ENCODE results near the gene NSF. TPM values are rescaled to one million over a fixed set of nuclear protein-coding genes. Genes with fewer than 3 reads are reported as not detected.
"Not testable (repeated sequence)": the region's sequence is repeated elsewhere in the genome, so short reads cannot be mapped to it uniquely, and the experiment has no call there.

The NSF gene
- total RNA-seq, 1 donor from 2014 or later = 13.3 TPM

DNA sequence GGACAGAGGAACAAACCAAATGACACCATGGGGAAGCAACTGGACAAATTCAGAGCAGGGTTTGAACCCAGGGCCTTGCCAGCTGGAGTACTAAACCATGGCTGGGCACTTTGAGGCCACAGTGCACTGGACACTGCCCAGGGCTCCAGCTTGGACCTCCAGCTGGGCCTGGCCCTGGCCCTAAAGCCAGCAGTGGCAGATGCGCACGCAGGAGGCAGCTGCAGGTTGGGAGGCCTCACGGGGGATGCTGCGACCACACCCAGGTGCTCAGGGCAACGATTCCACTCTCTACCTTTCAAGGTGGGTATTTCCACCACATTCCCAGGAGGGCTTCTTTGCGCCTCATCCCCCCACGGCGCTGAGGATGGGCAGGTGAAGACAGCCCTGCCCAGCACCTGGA is 199.1 kb downstream of the NSF start:
- TF ChIP-seq, protein P1, sequence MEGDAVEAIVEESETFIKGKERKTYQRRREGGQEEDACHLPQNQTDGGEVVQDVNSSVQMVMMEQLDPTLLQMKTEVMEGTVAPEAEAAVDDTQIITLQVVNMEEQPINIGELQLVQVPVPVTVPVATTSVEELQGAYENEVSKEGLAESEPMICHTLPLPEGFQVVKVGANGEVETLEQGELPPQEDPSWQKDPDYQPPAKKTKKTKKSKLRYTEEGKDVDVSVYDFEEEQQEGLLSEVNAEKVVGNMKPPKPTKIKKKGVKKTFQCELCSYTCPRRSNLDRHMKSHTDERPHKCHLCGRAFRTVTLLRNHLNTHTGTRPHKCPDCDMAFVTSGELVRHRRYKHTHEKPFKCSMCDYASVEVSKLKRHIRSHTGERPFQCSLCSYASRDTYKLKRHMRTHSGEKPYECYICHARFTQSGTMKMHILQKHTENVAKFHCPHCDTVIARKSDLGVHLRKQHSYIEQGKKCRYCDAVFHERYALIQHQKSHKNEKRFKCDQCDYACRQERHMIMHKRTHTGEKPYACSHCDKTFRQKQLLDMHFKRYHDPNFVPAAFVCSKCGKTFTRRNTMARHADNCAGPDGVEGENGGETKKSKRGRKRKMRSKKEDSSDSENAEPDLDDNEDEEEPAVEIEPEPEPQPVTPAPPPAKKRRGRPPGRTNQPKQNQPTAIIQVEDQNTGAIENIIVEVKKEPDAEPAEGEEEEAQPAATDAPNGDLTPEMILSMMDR (conservative IDR thresholded peaks at IDR 0.05; ENCODE audit: low read depth, low read length) = no peak
- H3K4me3 ChIP-seq (ENCODE audit: low read depth, low read length) = no peak overlapping the region
- no peak for DNase-seq (ENCODE audit: low read depth)

DNA sequence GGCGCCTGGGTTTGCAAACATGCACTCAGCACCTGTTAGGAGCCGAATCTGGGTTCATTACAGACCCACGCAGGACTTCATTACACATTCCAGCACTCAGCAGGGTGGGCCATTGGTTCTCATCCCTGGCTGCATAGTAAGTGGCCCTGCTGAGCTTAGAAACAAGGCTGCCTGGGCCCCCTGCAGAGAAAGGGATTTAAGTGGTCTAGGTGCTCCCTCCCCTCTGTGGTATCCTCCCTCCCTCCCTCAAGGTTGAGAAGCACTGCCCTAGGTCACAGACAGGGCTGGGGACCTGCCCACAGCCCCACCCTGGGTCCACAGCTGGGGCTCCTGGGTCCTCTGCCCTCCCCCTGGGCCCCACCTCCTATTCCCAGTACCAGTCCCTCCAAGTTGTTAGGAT is 199.7 kb downstream of the NSF start:
- no peak for DNase-seq (ENCODE audit: low read depth)
- H3K4me3 ChIP-seq (ENCODE audit: low read depth, low read length) = no peak overlapping the region
- TF ChIP-seq, protein P1 (conservative IDR thresholded peaks at IDR 0.05; ENCODE audit: low read depth, low read length) = no peak

DNA sequence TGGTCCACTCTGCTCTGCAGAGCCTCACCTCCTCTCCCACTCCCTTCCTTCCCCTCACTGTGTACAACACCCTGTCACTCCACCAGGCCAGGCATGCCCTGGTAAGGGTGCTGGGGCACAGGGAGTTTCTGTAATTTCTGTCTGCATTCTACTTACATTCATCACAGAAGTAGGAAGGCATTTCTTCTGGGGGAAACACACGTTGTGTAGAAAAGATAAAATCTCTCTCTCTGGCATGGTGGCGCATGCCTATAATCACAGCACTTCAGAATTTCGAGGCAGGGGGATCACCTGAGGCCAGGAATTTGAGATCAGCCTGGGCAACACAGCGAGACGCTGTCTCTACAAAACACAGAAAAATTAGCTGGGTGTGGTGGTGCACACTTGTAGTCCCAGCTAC is 201.1 kb downstream of the NSF start:
- no peak for DNase-seq (ENCODE audit: low read depth)
- H3K4me3 ChIP-seq (ENCODE audit: low read depth, low read length) = no peak overlapping the region

DNA sequence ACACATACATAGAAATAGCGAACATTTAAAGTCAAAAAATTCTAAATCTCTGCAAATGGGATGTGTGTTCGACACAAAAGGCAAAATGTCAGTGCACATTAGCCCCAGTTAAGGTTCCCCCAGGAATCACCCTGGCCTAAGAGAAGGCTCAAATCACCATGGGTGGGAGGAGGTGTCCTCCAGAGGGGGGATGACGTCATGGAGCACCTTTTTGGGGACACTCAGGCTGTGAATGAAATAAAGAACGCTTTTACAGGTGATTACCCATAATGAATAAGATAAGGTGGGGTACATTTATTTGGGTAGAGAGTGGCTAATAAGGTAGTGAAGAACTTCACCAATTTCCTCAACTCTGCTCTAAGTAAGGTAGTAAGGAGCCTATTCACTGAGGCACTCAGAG is 201.6 kb downstream of the NSF start:
- H3K4me3 ChIP-seq (ENCODE audit: low read depth, low read length) = no peak overlapping the region
- DNase-seq (ENCODE audit: low read depth) = no peak
- TF ChIP-seq, protein P1 (conservative IDR thresholded peaks at IDR 0.05; ENCODE audit: low read depth, low read length) = no peak

More for the DNA sequence above, 201.1 kb downstream of the NSF start:
- TF ChIP-seq, protein P1 (conservative IDR thresholded peaks at IDR 0.05; ENCODE audit: low read depth, low read length) = no peak

DNA sequence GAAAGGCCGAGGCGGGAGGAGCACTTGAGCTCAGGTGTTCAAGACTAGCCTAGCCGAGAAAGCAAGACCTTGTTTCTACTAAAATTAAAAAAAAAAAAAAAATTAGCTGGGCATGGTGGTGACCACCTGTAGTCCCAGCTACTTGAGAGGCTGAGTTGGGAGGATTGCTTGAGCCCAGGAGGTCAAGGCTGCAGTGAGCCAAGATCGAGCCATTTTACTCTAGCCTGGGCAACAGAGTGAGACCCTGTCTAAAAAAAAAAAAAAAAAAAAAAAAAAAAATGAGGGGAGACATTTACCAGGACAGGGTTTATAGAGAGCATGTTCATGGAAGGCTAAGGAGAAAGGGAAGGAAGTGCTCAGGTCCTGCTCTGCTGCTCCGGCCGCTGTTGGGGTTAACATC is 202.6 kb downstream of the NSF start:
- not testable (repeated sequence) for DNase-seq (ENCODE audit: low read depth); H3K4me3 ChIP-seq (ENCODE audit: low read depth, low read length)

DNA sequence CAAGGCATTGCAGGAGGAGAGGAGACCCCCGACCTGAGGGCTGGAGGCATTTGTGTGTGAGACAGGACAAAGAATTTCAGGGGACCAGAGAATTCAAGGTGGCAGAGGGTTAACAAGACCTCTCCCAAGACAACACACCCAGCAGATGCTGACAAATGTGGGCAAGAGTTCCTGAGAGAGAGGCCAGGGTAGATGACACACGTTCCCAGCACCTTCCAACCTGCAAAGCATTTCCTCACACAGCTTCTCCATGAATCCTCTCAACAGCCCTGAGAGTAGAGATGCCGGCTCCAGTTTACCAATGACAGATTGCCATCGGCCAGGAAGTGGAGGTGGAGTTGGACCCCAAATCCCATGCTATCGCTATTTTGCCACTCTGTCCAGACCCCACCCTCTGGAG is 203.1 kb downstream of the NSF start:
- no peak for DNase-seq (ENCODE audit: low read depth)
- TF ChIP-seq, protein P1 (conservative IDR thresholded peaks at IDR 0.05; ENCODE audit: low read depth, low read length) = no peak
- no peak overlapping the region for H3K4me3 ChIP-seq (ENCODE audit: low read depth, low read length)

DNA sequence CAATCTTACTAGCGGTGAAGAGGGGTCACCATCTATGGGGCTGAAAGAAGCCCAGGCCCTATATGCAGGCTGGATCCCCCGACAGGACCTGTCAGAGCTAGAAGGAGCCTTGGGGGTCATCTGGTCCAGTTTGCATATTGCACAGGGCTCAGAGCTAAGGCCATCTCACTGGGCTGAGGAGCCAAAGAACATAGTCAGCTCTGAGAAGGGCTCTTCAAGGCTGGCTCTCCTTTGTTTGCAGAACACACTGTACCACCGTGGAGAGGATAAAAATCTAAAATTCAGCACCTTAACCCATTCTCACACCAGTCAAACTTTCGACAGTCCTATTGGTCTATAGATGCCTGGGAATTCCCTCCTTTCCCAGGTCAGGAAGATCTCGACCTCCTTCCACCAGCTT is 203.8 kb downstream of the NSF start:
- H3K4me3 ChIP-seq (ENCODE audit: low read depth, low read length) = no peak overlapping the region
- DNase-seq (ENCODE audit: low read depth) = no peak
- TF ChIP-seq, protein P1 (conservative IDR thresholded peaks at IDR 0.05; ENCODE audit: low read depth, low read length) = no peak

All from epithelial cell of proximal tubule (primary cell).